Neutrophil (primary cell): ENCODE results near the gene AFP.

Source experiments
- H3K27ac ChIP-seq: fragments of 200-600 bp; sonication (generic); 2 replicates; pipeline ENCODE4 v1.5.1; 2016; ENCODE audit warnings: mild to moderate bottlenecking, moderate library complexity
- H3K27me3 ChIP-seq: fragments of 200-600 bp; sonication (generic); 2 replicates; pipeline ENCODE4 v1.6.0; 2016; ENCODE audit warnings: mild to moderate bottlenecking
- H3K36me3 ChIP-seq: fragments of 200-600 bp; sonication (generic); 2 replicates; pipeline ENCODE4 v1.5.1; 2017
- H3K4me1 ChIP-seq, 2 experiments: fragments of 200-600 bp in 1 of 2; sonication (generic) in 1 of 2; 1 replicate in 1 of 2; 2 replicates in 1 of 2; pipeline versions ENCODE4 v1.5.1 to v1.6.1; 2013 to 2016; ENCODE audit warnings: low read depth in 1 of 2, low read length in 1 of 2, mild to moderate bottlenecking in 1 of 2, moderate library complexity in 1 of 2; ENCODE audit not compliant: control insufficient read depth in 1 of 2, insufficient read depth in 1 of 2
- H3K4me3 ChIP-seq, 2 experiments: fragments of 200-600 bp in 1 of 2; sonication (generic) in 1 of 2; 1 replicate in 1 of 2; 2 replicates in 1 of 2; pipeline ENCODE4 v1.5.1; 2013 to 2016; ENCODE audit warnings: low read depth in 1 of 2, low read length in 1 of 2, mild to moderate bottlenecking in 1 of 2, moderate library complexity in 1 of 2
- H3K9me3 ChIP-seq: fragments of 200-600 bp; sonication (generic); 2 replicates; pipeline ENCODE4 v1.5.1; 2016
- CTCF ChIP-seq: fragments of 200-600 bp; sonication (generic); IDR thresholded peaks from 2 replicates; pipeline ENCODE4 v1.5.1; 2016; ENCODE audit warnings: antibody characterized with exemption

The AFP gene

GRCh38 chr4:73405138-73405537 lies 30.9 kb upstream of the AFP start:
- Histone ChIP-seq H3K27ac (no peak overlapping the region), H3K4me1 (no peaks in the 10 kb centered on the region), H3K27me3 (no peaks in the 10 kb centered on the region), H3K36me3 (no peaks in the 10 kb centered on the region), H3K9me3 (no peaks in the 10 kb centered on the region), H3K4me3 (no peak overlapping the region)
- TF ChIP-seq CTCF: no peak

GRCh38 chr4:73406548-73406875 lies 29.5 kb upstream of the AFP start:
- Histone ChIP-seq H3K27ac (no peak overlapping the region), H3K4me3 (no peak overlapping the region), H3K36me3 (no peaks in the 10 kb centered on the region), H3K4me1 (no peaks in the 10 kb centered on the region), H3K27me3 (no peaks in the 10 kb centered on the region), H3K9me3 (no peaks in the 10 kb centered on the region)
- no peak for TF ChIP-seq CTCF

- TF ChIP-seq CTCF: no peak
- no peaks in the 10 kb centered on the region for H3K4me1 ChIP-seq
- H3K4me3 ChIP-seq: no peak overlapping the region
- no peak overlapping the region for H3K27ac ChIP-seq
- no peaks in the 10 kb centered on the region for H3K36me3 ChIP-seq
- no peaks in the 10 kb centered on the region for H3K27me3 ChIP-seq
- no peaks in the 10 kb centered on the region for H3K9me3 ChIP-seq
These were observed 28.8 kb upstream of the AFP start for GRCh38 chr4:73407227-73407673.

GRCh38 chr4:73408181-73408867 lies 27.7 kb upstream of the AFP start:
- Histone ChIP-seq H3K4me3 (no peak overlapping the region), H3K4me1 (no peaks in the 10 kb centered on the region), H3K27ac (no peak overlapping the region), H3K27me3 (no peaks in the 10 kb centered on the region), H3K36me3 (no peaks in the 10 kb centered on the region), H3K9me3 (no peaks in the 10 kb centered on the region)
- TF ChIP-seq CTCF: no peak

- Histone ChIP-seq H3K36me3 (no peaks in the 10 kb centered on the region), H3K27me3 (no peaks in the 10 kb centered on the region), H3K4me3 (no peak overlapping the region), H3K9me3 (no peaks in the 10 kb centered on the region), H3K4me1 (no peaks in the 10 kb centered on the region), H3K27ac (no peak overlapping the region)
- no peak for TF ChIP-seq CTCF
These were observed 26.8 kb upstream of the AFP start for GRCh38 chr4:73409012-73409862.
